Superior temporal gyrus (tissue), 1 donor: ENCODE measurements around the gene HCN4.
"Not testable (repeated sequence)": the region's sequence is repeated elsewhere in the genome, so short reads cannot be mapped to it uniquely, and the experiment has no call there.

ENCODE experiments used
- DNase-seq: peaks from one replicate; pipeline ENCODE4 v3.0.0-alpha.2; 2016; ENCODE audit errors: extremely low spot score

HCN4 gene

GRCh38 chr15:73368301-73369136 is at the start of gene HCN4:
TSS of gene HCN4 (minus strand) at chr15:73368958. CDS start at chr15:73368270, 688 bp downstream.
- no peak for DNase-seq

GRCh38 chr15:73414876-73415275 is 46.1 kb upstream of the HCN4 start:
- DNase-seq: no peak

- no peak for DNase-seq
These were observed 34.4 kb upstream of the HCN4 start for GRCh38 chr15:73403171-73403570.

GRCh38 chr15:73400222-73400621 is 31.5 kb upstream of the HCN4 start:
- DNase-seq: not testable (repeated sequence)

- DNase-seq: no peak
These were observed 30.1 kb upstream of the HCN4 start for GRCh38 chr15:73398861-73399260.

- no peak for DNase-seq
These were observed 28.7 kb upstream of the HCN4 start for GRCh38 chr15:73397461-73397860.

GRCh38 chr15:73395671-73396070 is 26.9 kb upstream of the HCN4 start:
- no peak for DNase-seq

GRCh38 chr15:73394782-73395181 is 26.0 kb upstream of the HCN4 start:
- no peak for DNase-seq

- no peak for DNase-seq
These were observed 24.6 kb upstream of the HCN4 start for GRCh38 chr15:73393336-73393735.

- DNase-seq: no peak
These were observed 23.3 kb upstream of the HCN4 start for GRCh38 chr15:73392025-73392424.

- no peak for DNase-seq
These were observed 22.5 kb upstream of the HCN4 start for GRCh38 chr15:73391128-73391872.

GRCh38 chr15:73389971-73390544 is 21.3 kb upstream of the HCN4 start:
- no peak for DNase-seq

- no peak for DNase-seq
These were observed 20.8 kb upstream of the HCN4 start for GRCh38 chr15:73389539-73389938.

- DNase-seq: no peak
These were observed 19.6 kb upstream of the HCN4 start for GRCh38 chr15:73388256-73388781.

- DNase-seq: no peak
These were observed 18.9 kb upstream of the HCN4 start for GRCh38 chr15:73387507-73388255.

GRCh38 chr15:73386886-73387506 is 18.2 kb upstream of the HCN4 start:
- DNase-seq: no peak

- DNase-seq: no peak
These were observed 17.5 kb upstream of the HCN4 start for GRCh38 chr15:73386238-73386637.

- no peak for DNase-seq
These were observed 16.4 kb upstream of the HCN4 start for GRCh38 chr15:73385205-73385604.

GRCh38 chr15:73383310-73384189 is 14.8 kb upstream of the HCN4 start:
- no peak for DNase-seq

GRCh38 chr15:73382115-73382514 is 13.4 kb upstream of the HCN4 start:
- no peak for DNase-seq
